OCI-LY7 (cell line): Measurements from ENCODE around the gene SASH1. TPM values are rescaled to one million over a fixed set of nuclear protein-coding genes. Genes with fewer than 3 reads are reported as not detected.

Source experiments
- BruUV-seq: library from RNA; stranded (reverse); fragments of 400-500 nt; replicated peaks from 2 replicates; lab custom pipeline; 2021; lab: Mats Ljungman, UMichigan
- CTCF ChIA-PET: fragments of 300-600 bp; sonication (Branson Sonifier 250); formaldehyde crosslinking; loops from one replicate; lab custom pipeline; 2022; ENCODE audit warnings: antibody characterized with exemption; ENCODE audit not compliant: unreplicated experiment; lab: Charles Lee
- POLR2A ChIA-PET: fragments of 300-600 bp; sonication (Branson Sonifier 250); formaldehyde crosslinking; loops from one replicate; lab custom pipeline; 2022; ENCODE audit warnings: antibody characterized with exemption; lab: Charles Lee
- DNase-seq: peaks from one replicate; pipeline ENCODE4 v3.0.0-alpha.2; 2015; ENCODE audit warnings: low spot score
- H2AFZ ChIP-seq: fragments of 200-600 bp; sonication (generic), shearing (Covaris generic); 2 replicates; pipeline ENCODE4 v1.6.1; 2014; ENCODE audit warnings: mild to moderate bottlenecking, antibody characterized with exemption, low read length, moderate library complexity
- H3K27ac ChIP-seq: fragments of 200-600 bp; sonication (generic); 2 replicates; pipeline ENCODE4 v1.5.1; 2014; ENCODE audit warnings: mixed run types, low read depth, mild to moderate bottlenecking, moderate library complexity, low read length, inconsistent platforms; ENCODE audit not compliant: poor library complexity, severe bottlenecking
- H3K36me3 ChIP-seq: fragments of 200-600 bp; sonication (generic); 2 replicates; pipeline ENCODE4 v1.6.1; 2014; ENCODE audit warnings: mild to moderate bottlenecking, antibody characterized with exemption, low read length, moderate library complexity, mixed read lengths; ENCODE audit not compliant: insufficient read depth
- H3K4me1 ChIP-seq: fragments of 200-600 bp; sonication (generic); 2 replicates; pipeline ENCODE4 v1.5.1; 2014; ENCODE audit warnings: mild to moderate bottlenecking, low read length; ENCODE audit not compliant: insufficient read depth, poor library complexity, severe bottlenecking
- H3K4me2 ChIP-seq: fragments of 200-600 bp; sonication (generic); 2 replicates; pipeline ENCODE4 v1.6.1; 2014; ENCODE audit warnings: mild to moderate bottlenecking, low read length
- H3K4me3 ChIP-seq: fragments of 200-600 bp; sonication (generic); 2 replicates; pipeline ENCODE4 v1.5.1; 2014; ENCODE audit warnings: mild to moderate bottlenecking, low read depth, low read length; ENCODE audit not compliant: poor library complexity, severe bottlenecking
- H3K79me2 ChIP-seq: fragments of 200-600 bp; sonication (generic); 2 replicates; pipeline ENCODE4 v1.6.1; 2016; ENCODE audit warnings: low read depth, mild to moderate bottlenecking, low read length, moderate library complexity, mixed read lengths; ENCODE audit not compliant: insufficient read depth
- H3K9me2 ChIP-seq: fragments of 200-600 bp; sonication (generic); 2 replicates; pipeline ENCODE4 v1.6.1; 2016; ENCODE audit warnings: mild to moderate bottlenecking, low read length, mixed read lengths; ENCODE audit not compliant: insufficient read depth
- H3K9me3 ChIP-seq: fragments of 200-600 bp; sonication (generic); 2 replicates; pipeline ENCODE4 v1.6.1; 2014; ENCODE audit warnings: mild to moderate bottlenecking, mixed run types, low read length, mixed read lengths
- H4K20me1 ChIP-seq: fragments of 200-600 bp; sonication (generic); 2 replicates; pipeline ENCODE4 v1.6.1; 2014; ENCODE audit warnings: mild to moderate bottlenecking, antibody characterized with exemption, low read length, moderate library complexity, mixed read lengths; ENCODE audit not compliant: insufficient read depth
- EZH2phosphoT487 ChIP-seq: fragments of 200-600 bp; sonication (generic); IDR thresholded peaks from 2 replicates; pipeline ENCODE4 v1.6.1; 2018; ENCODE audit warnings: low read depth, borderline replicate concordance, mild to moderate bottlenecking, mixed run types, antibody characterized with exemption, low read length, moderate library complexity, mixed read lengths
- intact Hi-C: fragments of 100-400 bp; cut with micrococcal nuclease; formaldehyde crosslinking; loops from one replicate; pipeline ENCODE4 v1.10.0; 2022; ENCODE audit not compliant: unreplicated experiment
- total RNA-seq, 2 experiments: library from RNA; depleted of rRNA in 1 of 2; stranded (reverse); fragments of >200 nt in 1 of 2; shearing (Covaris generic) in 1 of 2; gene quantifications; 2 replicates each; pipeline ENCODE4 v1.2.3, GENCODE V29; 2014 to 2022
- TF ChIP-seq, protein P1 (sequence below): fragments of 200-600 bp; sonication (generic); conservative IDR thresholded peaks from 2 replicates; pipeline ENCODE4 v1.5.1; 2014; ENCODE audit warnings: mild to moderate bottlenecking, antibody characterized with exemption, low read length, moderate library complexity, mixed read lengths

SASH1 gene
- total RNA-seq, 2 experiments from 2014 or later: not detected

DNA sequence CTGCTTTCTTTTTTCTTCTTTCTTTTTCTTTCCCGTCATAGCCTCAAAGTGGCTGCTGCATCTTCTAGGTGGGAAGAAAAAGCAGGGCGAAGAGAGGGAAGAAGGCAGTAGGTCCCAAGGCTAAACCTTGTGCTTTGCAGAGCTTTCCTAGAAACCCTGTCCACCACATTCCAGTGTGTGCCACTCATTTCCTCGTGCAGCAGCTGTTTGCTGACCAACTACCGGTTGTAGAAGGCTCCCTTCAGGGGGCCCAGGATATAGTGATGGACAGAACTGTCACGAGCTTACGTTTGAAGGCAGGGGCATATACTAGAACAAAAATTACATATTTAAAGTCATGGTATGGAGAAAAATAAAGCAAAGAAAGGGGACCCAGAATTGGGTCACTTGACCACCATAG, 103.0 kb downstream of the SASH1 start:
- DNase-seq: no peak
- ChIA-PET POLR2A (interaction anchor here (0.6 kb wide), 1 partner anchor 1277 kb away, joined by 3 read pairs; no protein-coding TSS in a partner anchor), CTCF (no interaction called here)
- H4K20me1 ChIP-seq: no peaks in the 10 kb centered on the region
- no peaks in the 10 kb centered on the region for H3K9me3 ChIP-seq
- H3K79me2 ChIP-seq: no peaks in the 10 kb centered on the region
- H3K4me2 ChIP-seq: no peak overlapping the region
- H3K4me1 ChIP-seq: no peaks in the 10 kb centered on the region
- no TSS peak for BruUV-seq
- no peak overlapping the region for H3K4me3 ChIP-seq
- H3K9me2 ChIP-seq: no peaks in the 10 kb centered on the region
- no peaks in the 10 kb centered on the region for H3K36me3 ChIP-seq
- TF ChIP-seq, protein P1, sequence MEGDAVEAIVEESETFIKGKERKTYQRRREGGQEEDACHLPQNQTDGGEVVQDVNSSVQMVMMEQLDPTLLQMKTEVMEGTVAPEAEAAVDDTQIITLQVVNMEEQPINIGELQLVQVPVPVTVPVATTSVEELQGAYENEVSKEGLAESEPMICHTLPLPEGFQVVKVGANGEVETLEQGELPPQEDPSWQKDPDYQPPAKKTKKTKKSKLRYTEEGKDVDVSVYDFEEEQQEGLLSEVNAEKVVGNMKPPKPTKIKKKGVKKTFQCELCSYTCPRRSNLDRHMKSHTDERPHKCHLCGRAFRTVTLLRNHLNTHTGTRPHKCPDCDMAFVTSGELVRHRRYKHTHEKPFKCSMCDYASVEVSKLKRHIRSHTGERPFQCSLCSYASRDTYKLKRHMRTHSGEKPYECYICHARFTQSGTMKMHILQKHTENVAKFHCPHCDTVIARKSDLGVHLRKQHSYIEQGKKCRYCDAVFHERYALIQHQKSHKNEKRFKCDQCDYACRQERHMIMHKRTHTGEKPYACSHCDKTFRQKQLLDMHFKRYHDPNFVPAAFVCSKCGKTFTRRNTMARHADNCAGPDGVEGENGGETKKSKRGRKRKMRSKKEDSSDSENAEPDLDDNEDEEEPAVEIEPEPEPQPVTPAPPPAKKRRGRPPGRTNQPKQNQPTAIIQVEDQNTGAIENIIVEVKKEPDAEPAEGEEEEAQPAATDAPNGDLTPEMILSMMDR: no peak
- no peak for TF ChIP-seq EZH2phosphoT487
- no peak overlapping the region for H3K27ac ChIP-seq
- intact Hi-C loops: no loop called here
- no peak overlapping the region for H2AFZ ChIP-seq

GRCh38 chr6:148446681-148447080, 104.0 kb downstream of the SASH1 start:
- Histone ChIP-seq H2AFZ (no peak overlapping the region), H3K36me3 (no peaks in the 10 kb centered on the region), H3K27ac (no peak overlapping the region), H3K9me2 (no peaks in the 10 kb centered on the region), H3K4me2 (no peak overlapping the region), H3K79me2 (no peaks in the 10 kb centered on the region), H3K4me3 (no peak overlapping the region), H4K20me1 (no peaks in the 10 kb centered on the region), H3K4me1 (no peaks in the 10 kb centered on the region), H3K9me3 (no peaks in the 10 kb centered on the region)
- no TSS peak for BruUV-seq
- ChIA-PET POLR2A (interaction anchor here (0.5 to 1.0 kb wide), 4 partner anchors 12 to 376 kb away, joined by 3 read pairs; no protein-coding TSS in a partner anchor), CTCF (no interaction called here)
- no peak for DNase-seq
- TF ChIP-seq, protein P1: no peak
- TF ChIP-seq EZH2phosphoT487: no peak
- intact Hi-C loops: no loop called here

GRCh38 chr6:148447521-148448230, 105.0 kb downstream of the SASH1 start:
- no peaks in the 10 kb centered on the region for H4K20me1 ChIP-seq
- intact Hi-C loops: no loop called here
- H2AFZ ChIP-seq: no peak overlapping the region
- POLR2A ChIA-PET: interaction anchor here (0.6 kb wide), 1 partner anchor 14 kb away, joined by 4 read pairs; no protein-coding TSS in a partner anchor
- H3K27ac ChIP-seq: no peak overlapping the region
- H3K9me2 ChIP-seq: no peaks in the 10 kb centered on the region
- TF ChIP-seq EZH2phosphoT487: no peak
- TF ChIP-seq, protein P1: no peak
- no peak overlapping the region for H3K4me3 ChIP-seq
- no TSS peak for BruUV-seq
- H3K79me2 ChIP-seq: no peaks in the 10 kb centered on the region
- no peaks in the 10 kb centered on the region for H3K4me1 ChIP-seq
- no peak overlapping the region for H3K4me2 ChIP-seq
- H3K9me3 ChIP-seq: no peaks in the 10 kb centered on the region
- CTCF ChIA-PET: no interaction called here
- no peak for DNase-seq
- H3K36me3 ChIP-seq: no peaks in the 10 kb centered on the region
